ENCODE data around the gene FSTL3. TPM values are rescaled to one million over a fixed set of nuclear protein-coding genes. Genes with fewer than 3 reads are reported as not detected.

FSTL3 gene
- total RNA-seq, 1 experiment from 2014 or later: 6.8 TPM

DNA sequence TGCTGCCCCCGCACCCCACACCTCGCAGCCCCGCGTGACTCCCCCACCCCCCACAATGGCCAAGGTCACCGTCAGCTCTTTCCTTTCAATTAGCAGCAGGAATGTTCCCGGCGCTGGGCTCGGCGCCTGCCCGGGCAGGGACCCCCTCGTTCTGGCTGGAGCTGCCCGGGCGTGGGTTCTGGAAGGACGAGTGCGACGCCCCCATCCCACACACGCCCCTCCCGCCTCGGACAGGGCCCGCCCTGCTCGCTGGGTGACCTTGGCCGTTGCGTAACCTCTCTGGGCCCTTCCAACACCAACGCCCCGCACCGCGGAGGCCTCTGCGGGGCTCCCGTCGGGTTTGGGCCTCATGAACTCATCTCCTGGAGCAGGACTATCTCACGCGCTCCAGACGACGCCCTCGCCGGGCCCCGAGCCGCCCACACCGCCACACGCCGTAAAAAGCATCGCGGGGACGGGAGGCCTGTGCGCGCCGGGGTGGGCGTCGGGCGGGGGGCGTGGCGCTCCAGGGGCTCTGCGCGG lies 42.9 kb downstream of the FSTL3 start:
- Histone ChIP-seq H3K27me3 (ENCODE audit: insufficient read depth, low read length) (no peaks in the 10 kb centered on the region), H2BK15ac (ENCODE audit: low read depth, low read length) (no peak overlapping the region), H3K4me2 (ENCODE audit: insufficient read depth, insufficient read length, low read length) (no peak overlapping the region), H2AK5ac (ENCODE audit: insufficient read length, low read length) (no peak overlapping the region), H3K27ac (ENCODE audit: insufficient read length, low read depth, low read length) (no peak overlapping the region), H2BK20ac (ENCODE audit: low read depth, low read length, poor library complexity, severe bottlenecking) (no peak overlapping the region), H3K23me2 (ENCODE audit: insufficient read length, low read depth, low read length, poor library complexity, severe bottlenecking) (no peaks in the 10 kb centered on the region), H4K8ac (replicated peaks; ENCODE audit: insufficient read length, low read depth, low read length) (no peak overlapping the region), H3K79me2 (ENCODE audit: insufficient read depth, low read length) (no peaks in the 10 kb centered on the region), H3K9ac (ENCODE audit: extremely low read depth, insufficient read length, low read length) (no peak overlapping the region), H3K9me3 (ENCODE audit: control insufficient read depth, low read depth, low read length) (no peaks in the 10 kb centered on the region), H4K5ac (ENCODE audit: insufficient read length, low read depth, low read length) (no peak overlapping the region), H3K79me1 (ENCODE audit: insufficient read depth, low read depth, low read length, poor library complexity, severe bottlenecking) (no peaks in the 10 kb centered on the region), H3K18ac (ENCODE audit: insufficient read length, low read depth, low read length) (no peak overlapping the region), H2AFZ (ENCODE audit: low read length) (no peak overlapping the region), H2BK120ac (ENCODE audit: low read depth, low read length, poor library complexity, severe bottlenecking) (no peak overlapping the region), H3K56ac (ENCODE audit: insufficient read length, low read depth, low read length) (no peak overlapping the region), H3K4me1 (ENCODE audit: insufficient read depth, low read length) (no peaks in the 10 kb centered on the region), H2BK12ac (ENCODE audit: insufficient read length, low read depth, low read length) (no peak overlapping the region), H3K14ac (ENCODE audit: insufficient read depth, low read length) (no peak overlapping the region), H3K23ac (ENCODE audit: insufficient read length, low read depth, low read length) (no peak overlapping the region), H4K20me1 (ENCODE audit: control insufficient read depth, insufficient read depth, insufficient read length) (no peaks in the 10 kb centered on the region), H2BK5ac (ENCODE audit: insufficient read length, low read length) (no peak overlapping the region), H3T11ph (ENCODE audit: low read length) (no peak overlapping the region), H3K4ac (ENCODE audit: low read depth, low read length) (no peak overlapping the region), H4K91ac (ENCODE audit: insufficient read length, low read depth, low read length) (no peak overlapping the region)
- WGBS (ENCODE audit: extremely low coverage, insufficient read length, low lambda C conversion rate): no CpG with 5 or more reads among the region's 54 CpGs
- no peak for TF ChIP-seq CTCF (conservative IDR thresholded peaks at IDR 0.05)
- Mint-ChIP-seq H3K27ac (no peak overlapping the region), H3K4me3 (no peak overlapping the region), H3K36me3 (ENCODE audit: insufficient read depth in 1 of 3, low read depth in 3 of 3) (peaks cover 6 to 9% (median 8%) of the 10 kb centered on the region in 3 experiments; a peak in 6 of 7 replicates), H3K4me1 (peaks cover 7 to 9% of the 10 kb centered on the region in 2 experiments; a peak in 3 of 4 replicates), H3K9me3 (peaks cover 4 to 8% of the 10 kb centered on the region in 2 experiments; a peak in 4 of 5 replicates), H3K27me3 (ENCODE audit: low read depth) (peaks cover 3% of the 10 kb centered on the region; the same call in 1 of the 2 replicates)
- DNase-seq: no peak

Data from H9 (cell line).